ENCODE measurements around the gene NCKAP5.

NCKAP5 gene

DNA sequence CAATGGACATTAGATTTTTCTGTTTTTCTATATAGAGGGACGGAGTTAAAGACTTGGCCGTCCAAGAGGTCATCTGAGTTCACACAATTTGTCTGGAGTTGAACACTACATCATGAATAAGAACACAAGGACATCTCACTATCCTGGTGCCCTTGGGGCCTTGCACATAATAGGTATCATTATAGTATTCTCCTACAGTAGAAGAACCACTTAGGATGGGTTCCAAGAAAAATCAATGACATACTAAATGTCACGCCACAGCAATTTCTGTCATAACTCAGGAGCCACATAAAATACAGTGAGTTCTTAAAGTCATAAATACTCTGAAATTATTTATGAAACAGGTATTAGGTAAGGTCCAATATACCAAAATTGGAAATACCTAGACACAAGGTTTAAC, 154.4 kb downstream of the NCKAP5 start:
- no peak overlapping the region for H3K4me3 ChIP-seq (ENCODE audit: low read depth, low read length)
- in situ Hi-C loops (cut with HindIII; ENCODE audit: low sequenced_read_pairs) = no loop called here
- TF ChIP-seq, protein P1, sequence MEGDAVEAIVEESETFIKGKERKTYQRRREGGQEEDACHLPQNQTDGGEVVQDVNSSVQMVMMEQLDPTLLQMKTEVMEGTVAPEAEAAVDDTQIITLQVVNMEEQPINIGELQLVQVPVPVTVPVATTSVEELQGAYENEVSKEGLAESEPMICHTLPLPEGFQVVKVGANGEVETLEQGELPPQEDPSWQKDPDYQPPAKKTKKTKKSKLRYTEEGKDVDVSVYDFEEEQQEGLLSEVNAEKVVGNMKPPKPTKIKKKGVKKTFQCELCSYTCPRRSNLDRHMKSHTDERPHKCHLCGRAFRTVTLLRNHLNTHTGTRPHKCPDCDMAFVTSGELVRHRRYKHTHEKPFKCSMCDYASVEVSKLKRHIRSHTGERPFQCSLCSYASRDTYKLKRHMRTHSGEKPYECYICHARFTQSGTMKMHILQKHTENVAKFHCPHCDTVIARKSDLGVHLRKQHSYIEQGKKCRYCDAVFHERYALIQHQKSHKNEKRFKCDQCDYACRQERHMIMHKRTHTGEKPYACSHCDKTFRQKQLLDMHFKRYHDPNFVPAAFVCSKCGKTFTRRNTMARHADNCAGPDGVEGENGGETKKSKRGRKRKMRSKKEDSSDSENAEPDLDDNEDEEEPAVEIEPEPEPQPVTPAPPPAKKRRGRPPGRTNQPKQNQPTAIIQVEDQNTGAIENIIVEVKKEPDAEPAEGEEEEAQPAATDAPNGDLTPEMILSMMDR (IDR thresholded peaks at IDR 0.05; ENCODE audit: low read depth, low read length, missing control alignments) = no peak
- no peak for DNase-seq (ENCODE audit: low read depth)

DNA sequence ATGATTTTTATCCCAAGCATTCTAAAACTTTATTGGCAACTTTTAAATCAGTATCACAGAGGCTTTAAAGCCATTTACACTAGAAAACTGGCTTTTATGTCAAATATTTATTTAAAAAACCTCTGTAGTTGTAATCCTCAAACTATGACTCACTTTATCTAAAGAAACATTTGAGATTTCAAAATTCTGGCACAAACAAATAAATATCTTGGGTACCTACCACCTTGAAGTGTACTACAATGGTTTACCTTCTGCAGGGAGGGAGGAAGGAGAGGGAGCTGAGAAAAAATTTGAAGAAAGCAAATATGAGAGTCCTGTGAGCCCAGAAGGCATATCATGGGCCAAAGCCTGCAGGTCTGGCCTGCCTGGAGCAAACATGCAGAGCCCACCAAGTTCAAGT, 155.6 kb downstream of the NCKAP5 start:
- no peak overlapping the region for H3K4me3 ChIP-seq (ENCODE audit: low read depth, low read length)
- no peak for DNase-seq (ENCODE audit: low read depth)
- in situ Hi-C loops (cut with HindIII; ENCODE audit: low sequenced_read_pairs) = no loop called here
- TF ChIP-seq, protein P1 (IDR thresholded peaks at IDR 0.05; ENCODE audit: low read depth, low read length, missing control alignments) = no peak

DNA sequence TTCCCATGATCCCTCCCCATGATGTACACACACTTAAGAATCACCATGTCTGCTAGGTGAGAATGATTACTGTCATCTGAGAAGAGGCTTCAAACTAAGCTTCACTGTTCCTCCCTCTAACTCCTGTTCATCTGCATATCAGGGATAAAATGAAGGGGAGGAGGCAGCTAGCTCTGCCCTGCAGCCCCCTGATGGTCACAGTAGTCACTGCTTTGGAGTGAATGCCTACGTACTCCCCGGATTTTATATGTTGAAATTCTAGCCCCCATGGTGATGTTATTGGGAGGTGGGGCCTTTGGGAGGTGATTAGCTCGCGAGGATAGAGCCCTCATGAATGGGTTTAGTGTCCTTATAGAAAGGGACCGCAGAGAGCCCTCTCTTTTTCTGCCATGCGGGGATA, 156.4 kb downstream of the NCKAP5 start:
- in situ Hi-C loops (cut with HindIII; ENCODE audit: low sequenced_read_pairs) = no loop called here
- no peak overlapping the region for H3K4me3 ChIP-seq (ENCODE audit: low read depth, low read length)
- TF ChIP-seq, protein P1 (IDR thresholded peaks at IDR 0.05; ENCODE audit: low read depth, low read length, missing control alignments) = no peak
- no peak for DNase-seq (ENCODE audit: low read depth)

DNA sequence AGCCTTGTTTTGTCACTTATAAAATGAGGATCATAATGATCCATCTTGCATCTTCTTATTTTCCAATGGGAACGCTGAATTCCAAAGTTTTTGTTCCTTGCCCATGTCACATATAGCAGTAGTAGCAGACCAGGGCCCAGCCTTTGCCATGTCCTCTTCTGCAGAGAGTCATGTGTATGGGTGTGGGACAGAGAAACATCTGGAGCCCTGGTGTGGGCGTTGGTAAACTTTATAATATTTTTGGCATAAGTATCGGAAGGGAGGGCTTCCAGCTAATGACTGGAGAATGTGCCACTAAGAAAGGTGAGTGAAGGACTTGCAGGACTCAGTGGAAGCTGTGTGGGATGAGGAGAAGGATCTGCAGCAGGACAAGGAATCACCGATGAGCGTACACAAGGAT, 157.2 kb downstream of the NCKAP5 start:
- TF ChIP-seq, protein P1 (IDR thresholded peaks at IDR 0.05; ENCODE audit: low read depth, low read length, missing control alignments) = no peak
- no peak overlapping the region for H3K4me3 ChIP-seq (ENCODE audit: low read depth, low read length)
- in situ Hi-C loops (cut with HindIII; ENCODE audit: low sequenced_read_pairs) = no loop called here
- no peak for DNase-seq (ENCODE audit: low read depth)

DNA sequence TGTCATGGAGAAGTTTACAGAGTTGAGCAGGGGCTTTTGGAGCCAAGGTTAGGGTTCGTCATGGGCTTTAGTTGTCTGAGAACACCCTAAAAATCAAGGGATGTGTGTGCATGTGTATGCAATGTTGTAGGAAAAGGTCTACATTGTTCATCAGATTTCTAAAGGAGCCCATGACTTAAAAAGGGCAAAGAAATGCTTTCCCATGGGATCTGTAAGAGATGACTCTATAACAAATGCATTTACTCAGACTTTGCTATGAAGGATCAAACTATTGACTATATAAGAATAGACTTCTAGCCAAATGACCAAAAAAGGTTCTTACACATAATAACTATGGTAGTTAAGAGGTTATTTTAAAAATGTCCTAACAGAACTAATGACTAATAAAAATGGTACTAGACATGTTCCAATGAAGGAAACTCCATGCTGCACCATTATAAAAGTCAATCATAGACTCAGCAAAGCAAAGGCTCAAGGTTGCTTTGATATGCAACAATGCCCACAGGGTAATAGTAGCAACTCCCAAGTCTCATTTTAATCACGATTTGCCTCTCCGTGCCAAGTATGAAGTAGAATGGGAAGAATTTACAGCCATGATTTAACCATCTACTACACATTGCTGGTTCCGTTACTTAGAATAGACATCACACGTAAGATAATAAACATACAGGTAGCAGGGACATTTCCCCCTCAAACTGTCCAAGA, 158.5 kb downstream of the NCKAP5 start:
- H3K4me3 ChIP-seq (ENCODE audit: low read depth, low read length) = no peak overlapping the region
- TF ChIP-seq, protein P1 (IDR thresholded peaks at IDR 0.05; ENCODE audit: low read depth, low read length, missing control alignments) = no peak
- no peak for DNase-seq (ENCODE audit: low read depth)
- in situ Hi-C loops (cut with HindIII; ENCODE audit: low sequenced_read_pairs) = no loop called here

DNA sequence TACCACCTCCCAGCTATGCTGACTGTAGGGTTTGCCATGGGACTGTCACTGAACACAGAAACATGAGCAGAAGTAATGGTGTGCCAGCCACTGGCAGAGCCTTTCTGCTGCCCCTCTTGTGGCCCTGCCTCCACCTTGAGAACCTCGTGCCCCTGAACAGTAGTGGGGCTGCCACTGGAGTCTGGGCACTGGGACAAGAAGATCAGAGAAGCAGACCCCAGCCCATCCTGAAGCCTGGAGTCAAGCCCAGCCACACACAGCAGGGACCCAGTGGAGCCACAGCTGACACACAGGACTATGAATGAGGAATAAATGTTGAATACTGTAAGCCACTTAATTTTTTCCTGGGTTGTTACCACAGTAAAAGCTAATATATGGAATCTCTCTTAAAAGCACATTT, 159.6 kb downstream of the NCKAP5 start:
- in situ Hi-C loops (cut with HindIII; ENCODE audit: low sequenced_read_pairs) = no loop called here
- DNase-seq (ENCODE audit: low read depth) = no peak
- no peak overlapping the region for H3K4me3 ChIP-seq (ENCODE audit: low read depth, low read length)
- TF ChIP-seq, protein P1 (IDR thresholded peaks at IDR 0.05; ENCODE audit: low read depth, low read length, missing control alignments) = no peak
